ENCODE data around the gene C16orf96. TPM values are rescaled to one million over a fixed set of nuclear protein-coding genes. Genes with fewer than 3 reads are reported as not detected.

The C16orf96 gene
- total and polyA plus RNA-seq, 2 donors (not counting 1 experiment from before 2014, with no cell fraction given): 0.31 to 0.79 TPM

- Mint-ChIP-seq H3K4me3 (no peak overlapping the region), H3K9me3 (ENCODE audit: insufficient read depth) (no peaks in the 10 kb centered on the region), H3K27me3 (no peaks in the 10 kb centered on the region), H3K27ac (no peak overlapping the region), H3K4me1 (peaks cover 38% of the 10 kb centered on the region)
- Histone ChIP-seq H3K27me3 (replicated peaks in 1 of 4; ENCODE audit: control extremely low read depth in 1 of 4, control insufficient read depth in 3 of 4, insufficient read depth in 4 of 4, low read length in 3 of 4) (no peaks in the 10 kb centered on the region), H3K4me2 (replicated peaks; ENCODE audit: low read depth, low read length, poor library complexity, severe bottlenecking) (no peak overlapping the region), H3K9ac (ENCODE audit: low read length) (no peak overlapping the region), H3K79me2 (ENCODE audit: control insufficient read depth, insufficient read depth, low read length) (peaks cover 49% of the 10 kb centered on the region), H3K4me3 (ENCODE audit: control extremely low read depth in 1 of 5, extremely low read depth in 1 of 5, insufficient read depth in 1 of 5, low read depth in 2 of 5, low read length in 4 of 5) (no peak overlapping the region), H4K20me1 (ENCODE audit: control insufficient read depth, insufficient read depth, low read length, poor library complexity, severe bottlenecking) (peaks cover 11% of the 10 kb centered on the region), H3K9me3 (ENCODE audit: control extremely low read depth in 1 of 3, control insufficient read depth in 2 of 3, insufficient read depth in 1 of 3, low read length in 2 of 3) (no peaks in the 10 kb centered on the region), H3K27ac (ENCODE audit: low read length in 2 of 2) (no peak overlapping the region), H3K4me1 (ENCODE audit: control insufficient read depth in 2 of 2, insufficient read depth in 2 of 2, low read length in 2 of 2) (peaks cover 36 to 40% of the 10 kb centered on the region in 2 donors), H3K36me3 (replicated peaks in 1 of 2; ENCODE audit: control extremely low read depth in 1 of 2, control insufficient read depth in 1 of 2, extremely low read depth in 1 of 2, insufficient read depth in 2 of 2, low read length in 1 of 2) (peaks cover 1 to 59% of the 10 kb centered on the region in 2 experiments), H2AFZ (ENCODE audit: insufficient read depth, low read depth, low read length, poor library complexity, severe bottlenecking) (no peak overlapping the region)
- ChIA-PET CTCF (interaction anchor here (1.5 to 7.3 kb wide), 3 partner anchors 35 to 39 kb away, joined by 4 to 178 read pairs (median 4); partner anchors contain the start of gene HMOX2), POLR2A (no interaction called here)
- 89% methylated on average over 13 of the region's 14 CpGs for WGBS (ENCODE audit: insufficient coverage)
- DNase-seq (no peak), ATAC-seq (ENCODE audit: low read depth) (no peak)
- intact Hi-C loops (cut with micrococcal nuclease): no loop called here
- TF ChIP-seq CTCF (IDR thresholded peaks at IDR 0.05): no peak
- no peak for TF ChIP-seq EZH2 (IDR thresholded peaks at IDR 0.05; ENCODE audit: borderline replicate concordance, insufficient read depth, low read depth, low read length, poor library complexity, severe bottlenecking)
Measured at GRCh38 chr16:4510747-4511426, 45.3 kb upstream of the C16orf96 start.

- Histone ChIP-seq H3K27me3 (replicated peaks in 1 of 4; ENCODE audit: control extremely low read depth in 1 of 4, control insufficient read depth in 3 of 4, insufficient read depth in 4 of 4, low read length in 3 of 4) (no peaks in the 10 kb centered on the region), H2AFZ (ENCODE audit: insufficient read depth, low read depth, low read length, poor library complexity, severe bottlenecking) (no peak overlapping the region), H4K20me1 (ENCODE audit: control insufficient read depth, insufficient read depth, low read length, poor library complexity, severe bottlenecking) (peaks cover 11% of the 10 kb centered on the region), H3K4me1 (ENCODE audit: control insufficient read depth in 2 of 2, insufficient read depth in 2 of 2, low read length in 2 of 2) (peaks cover 31 to 39% of the 10 kb centered on the region in 2 donors), H3K79me2 (ENCODE audit: control insufficient read depth, insufficient read depth, low read length) (peaks cover 47% of the 10 kb centered on the region), H3K36me3 (replicated peaks in 1 of 2; ENCODE audit: control extremely low read depth in 1 of 2, control insufficient read depth in 1 of 2, extremely low read depth in 1 of 2, insufficient read depth in 2 of 2, low read length in 1 of 2) (peaks cover 1 to 59% of the 10 kb centered on the region in 2 experiments), H3K9me3 (ENCODE audit: control extremely low read depth in 1 of 3, control insufficient read depth in 2 of 3, insufficient read depth in 1 of 3, low read length in 2 of 3) (no peaks in the 10 kb centered on the region), H3K9ac (ENCODE audit: low read length) (no peak overlapping the region), H3K4me3 (ENCODE audit: control extremely low read depth in 1 of 5, extremely low read depth in 1 of 5, insufficient read depth in 1 of 5, low read depth in 2 of 5, low read length in 4 of 5) (no peak overlapping the region), H3K27ac (ENCODE audit: low read length in 2 of 2) (no peak overlapping the region), H3K4me2 (replicated peaks; ENCODE audit: low read depth, low read length, poor library complexity, severe bottlenecking) (no peak overlapping the region)
- Mint-ChIP-seq H3K9me3 (ENCODE audit: insufficient read depth) (no peaks in the 10 kb centered on the region), H3K4me3 (no peak overlapping the region), H3K27me3 (no peaks in the 10 kb centered on the region), H3K27ac (no peak overlapping the region), H3K4me1 (peaks cover 34% of the 10 kb centered on the region)
- no peak for ATAC-seq (ENCODE audit: low read depth)
- POLR2A ChIA-PET: no interaction called here
- no peak for DNase-seq
- intact Hi-C loops (cut with micrococcal nuclease): no loop called here
- TF ChIP-seq CTCF (IDR thresholded peaks at IDR 0.05) (no peak), EZH2 (IDR thresholded peaks at IDR 0.05; ENCODE audit: borderline replicate concordance, insufficient read depth, low read depth, low read length, poor library complexity, severe bottlenecking) (no peak)
- 89% methylated on average over 9 of the region's 9 CpGs for WGBS (ENCODE audit: insufficient coverage)
- CTCF ChIA-PET: interaction anchor here (1.5 kb wide), 1 partner anchor 37 kb away, joined by 4 read pairs; no protein-coding TSS in a partner anchor
Measured at GRCh38 chr16:4511441-4512082, 44.6 kb upstream of the C16orf96 start.
